AG10803 (cell line): ENCODE results near the gene GDF10.

Source experiments
- DNase-seq: peaks from one replicate; pipeline ENCODE4 v3.0.0; 2010; ENCODE audit warnings: low read depth
- H3K4me3 ChIP-seq: 2 replicates; pipeline ENCODE4 v1.5.1; 2011; ENCODE audit warnings: mild to moderate bottlenecking, low read length, control low read depth
- CTCF ChIP-seq: conservative IDR thresholded peaks from 2 replicates; pipeline ENCODE4 v1.5.1; 2011; ENCODE audit warnings: mild to moderate bottlenecking, low read length, control low read depth, inconsistent platforms

Gene GDF10

GRCh38 chr10:47337310-47337709, 37.3 kb downstream of the GDF10 start:
- H3K4me3 ChIP-seq = no peak overlapping the region
- TF ChIP-seq CTCF = no peak
- no peak for DNase-seq

GRCh38 chr10:47339186-47339735, 39.3 kb downstream of the GDF10 start:
- TF ChIP-seq CTCF = no peak
- H3K4me3 ChIP-seq = no peak overlapping the region
- DNase-seq = no peak

DNA sequence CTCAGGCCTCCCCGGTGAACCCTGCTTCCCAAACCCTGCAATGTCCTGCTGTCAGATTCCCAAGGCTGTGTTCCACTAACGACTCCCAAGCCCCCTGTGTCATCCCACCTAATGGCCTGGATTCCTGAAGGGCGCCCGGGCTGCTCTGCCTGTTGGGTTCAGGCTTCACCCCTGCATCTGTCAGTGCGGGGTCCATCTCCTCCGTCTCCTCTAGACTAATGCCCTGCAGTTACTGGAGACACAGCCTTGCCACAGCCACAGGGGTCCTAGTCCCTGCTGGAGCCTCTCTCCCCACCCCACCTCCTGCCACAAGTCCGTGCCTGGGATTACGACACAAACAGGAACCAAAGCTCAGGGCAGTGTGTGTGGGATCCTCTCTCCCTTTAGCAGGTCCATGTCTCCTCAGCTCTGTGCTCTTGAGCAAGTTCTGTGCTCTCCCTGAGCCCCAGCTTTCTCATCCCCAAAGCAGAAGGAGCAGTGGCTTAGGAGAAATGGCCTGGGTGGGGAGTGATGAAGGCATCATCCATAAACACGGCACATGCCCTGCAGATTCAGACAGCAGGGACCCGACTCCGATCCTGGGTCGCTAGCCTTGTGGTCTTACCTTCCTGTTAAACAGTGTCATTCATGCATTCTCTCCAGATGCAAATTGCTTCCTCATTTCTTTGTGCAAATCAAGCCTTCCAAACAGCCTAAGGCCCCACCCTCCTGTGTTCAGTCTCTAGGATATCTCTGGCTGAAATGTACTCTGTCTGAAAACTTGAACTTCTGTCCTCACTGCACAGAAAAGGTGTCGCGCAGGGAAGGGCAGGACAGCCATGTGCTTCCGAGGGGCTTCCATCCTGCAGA, 40.0 kb downstream of the GDF10 start:
- no peak overlapping the region for H3K4me3 ChIP-seq
- DNase-seq = no peak
- no peak for TF ChIP-seq CTCF

DNA sequence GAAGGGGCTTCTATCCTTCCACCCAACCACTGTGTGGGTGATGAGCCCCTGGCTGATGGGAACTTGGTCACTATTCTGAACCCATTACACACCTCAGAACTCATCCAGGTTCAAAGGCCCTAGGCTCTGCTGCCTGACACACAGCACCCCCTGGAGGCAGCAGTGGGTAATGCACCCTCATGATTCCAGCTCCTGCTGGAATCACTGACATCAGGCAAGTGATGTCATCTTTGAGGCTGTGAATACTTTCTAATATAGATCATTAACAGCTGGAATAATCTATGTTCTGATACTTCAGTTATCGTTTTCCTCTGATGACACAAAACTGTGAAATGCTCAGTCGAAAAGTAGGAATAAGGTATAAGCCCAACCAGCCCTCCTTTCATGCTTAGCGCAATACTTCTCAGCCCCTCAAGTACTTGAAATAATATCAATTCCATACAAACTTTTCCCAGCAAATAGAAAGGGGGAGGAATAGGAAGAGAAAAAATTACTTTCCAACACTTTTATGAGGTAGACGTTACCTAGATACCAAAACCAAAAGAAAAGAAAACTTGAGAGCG, 40.7 kb downstream of the GDF10 start:
- TF ChIP-seq CTCF = peak; percentile 94
- peak; percentile 42 for DNase-seq

GRCh38 chr10:47344996-47345870, 45.2 kb downstream of the GDF10 start:
- no peak for DNase-seq
- H3K4me3 ChIP-seq = no peak overlapping the region
- TF ChIP-seq CTCF = no peak

More for the DNA sequence above, 40.7 kb downstream of the GDF10 start:
- no peak overlapping the region for H3K4me3 ChIP-seq

DNA sequence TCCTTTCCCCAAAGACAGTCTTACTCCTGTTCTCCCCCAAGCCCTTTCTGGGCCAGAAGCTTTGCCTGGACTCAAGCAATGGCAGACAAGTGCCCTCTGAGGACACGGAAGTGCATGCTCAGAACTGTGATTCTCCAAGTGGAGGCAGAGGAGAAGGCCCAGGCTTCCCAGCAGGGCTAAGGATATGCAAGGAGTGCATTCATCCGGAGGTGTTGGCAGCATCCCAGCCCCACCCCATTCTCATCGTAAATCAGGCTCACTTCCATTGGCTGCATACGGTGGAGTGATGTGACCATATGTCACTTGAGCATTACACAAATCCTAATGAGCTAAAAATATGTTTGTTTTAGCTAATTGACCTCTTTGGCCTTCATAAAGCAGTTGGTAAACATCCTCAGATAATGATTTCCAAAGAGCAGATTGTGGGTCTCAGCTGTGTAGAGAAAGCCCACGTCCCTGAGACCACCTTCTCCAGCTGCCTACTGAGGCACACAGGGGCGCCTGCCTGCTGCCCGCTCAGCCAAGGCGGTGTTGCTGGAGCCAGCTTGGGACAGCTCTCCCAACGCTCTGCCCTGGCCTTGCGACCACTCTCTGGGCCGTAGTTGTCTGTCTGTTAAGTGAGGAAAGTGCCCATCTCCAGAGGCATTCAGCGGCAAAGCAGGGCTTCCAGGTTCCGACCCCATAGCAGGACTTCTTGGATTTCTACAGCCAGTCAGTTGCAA, 46.7 kb downstream of the GDF10 start:
- TF ChIP-seq CTCF = no peak
- H3K4me3 ChIP-seq = no peak overlapping the region
- no peak for DNase-seq
